GM18861 (cell line): ENCODE results near the gene GRIP1.
"Not testable (repeated sequence)": the region's sequence is repeated elsewhere in the genome, so short reads cannot be mapped to it uniquely, and the experiment has no call there.

Experiments used
- ATAC-seq: cut with Tn5 transposase; IDR thresholded peaks from one replicate; pipeline ENCODE4 v1.9.1; 2021; ENCODE audit not compliant: unreplicated experiment

The GRIP1 gene

GRCh38 chr12:66538970-66539369, 139.9 kb downstream of the GRIP1 start:
- ATAC-seq, result no peak

- no peak for ATAC-seq
These were observed 141.0 kb downstream of the GRIP1 start for GRCh38 chr12:66537876-66538275.

GRCh38 chr12:66533767-66534166, 145.1 kb downstream of the GRIP1 start:
- ATAC-seq, result no peak

- ATAC-seq, result no peak
These were observed 147.1 kb downstream of the GRIP1 start for GRCh38 chr12:66531766-66532165.

- ATAC-seq, result no peak
These were observed 148.9 kb downstream of the GRIP1 start for GRCh38 chr12:66529934-66530333.

GRCh38 chr12:66516561-66516960, 162.3 kb downstream of the GRIP1 start:
- no peak for ATAC-seq

- ATAC-seq, result no peak
These were observed 162.7 kb downstream of the GRIP1 start for GRCh38 chr12:66516133-66516532.

GRCh38 chr12:66514581-66514980, 164.3 kb downstream of the GRIP1 start:
- ATAC-seq, result no peak

GRCh38 chr12:66508025-66508424, 170.9 kb downstream of the GRIP1 start:
- ATAC-seq, result no peak

- ATAC-seq, result no peak
These were observed 175.1 kb downstream of the GRIP1 start for GRCh38 chr12:66503746-66504145.

- no peak for ATAC-seq
These were observed 176.0 kb downstream of the GRIP1 start for GRCh38 chr12:66502911-66503310.

GRCh38 chr12:66500841-66501240, 178.0 kb downstream of the GRIP1 start:
- ATAC-seq, result no peak

- no peak for ATAC-seq
These were observed 178.8 kb downstream of the GRIP1 start for GRCh38 chr12:66500091-66500490.

GRCh38 chr12:66499000-66499399, 179.9 kb downstream of the GRIP1 start:
- ATAC-seq, result no peak

GRCh38 chr12:66498059-66498458, 180.8 kb downstream of the GRIP1 start:
- ATAC-seq, result not testable (repeated sequence)

GRCh38 chr12:66497008-66497897, 181.6 kb downstream of the GRIP1 start:
- no peak for ATAC-seq

- ATAC-seq, result no peak
These were observed 182.3 kb downstream of the GRIP1 start for GRCh38 chr12:66496595-66496994.

- no peak for ATAC-seq
These were observed 183.2 kb downstream of the GRIP1 start for GRCh38 chr12:66495709-66496108.

GRCh38 chr12:66493819-66494218, 185.1 kb downstream of the GRIP1 start:
- ATAC-seq, result no peak

- no peak for ATAC-seq
These were observed 187.0 kb downstream of the GRIP1 start for GRCh38 chr12:66491853-66492252.

GRCh38 chr12:66482351-66483203, 196.3 kb downstream of the GRIP1 start:
- ATAC-seq, result no peak

GRCh38 chr12:66467932-66468331, 210.9 kb downstream of the GRIP1 start:
- no peak for ATAC-seq
